22Rv1 (cell line): Measurements from ENCODE around the gene OR6V1.

Source experiments
- H3K27ac ChIP-seq: fragments of 450-650 bp; 2 replicates; pipeline ENCODE4 v1.5.1; 2017
- CTCF ChIP-seq: fragments of 450-650 bp; IDR thresholded peaks from 2 replicates; pipeline ENCODE4 v1.5.1; 2017; ENCODE audit warnings: mild to moderate bottlenecking
- ZFX ChIP-seq: fragments of 450-650 bp; IDR thresholded peaks from 2 replicates; pipeline ENCODE4 v1.6.1; 2017; ENCODE audit warnings: antibody characterized with exemption, borderline replicate concordance

OR6V1 gene

GRCh38 chr7:143025371-143025770 lies 26.8 kb upstream of the OR6V1 start:
- TF ChIP-seq CTCF (no peak), ZFX (no peak)
- no peak overlapping the region for H3K27ac ChIP-seq

GRCh38 chr7:143027032-143027431 lies 25.1 kb upstream of the OR6V1 start, which contains the start of gene OR9A2:
OR9A2 (minus strand) TSS chr7:143027132; CDS start chr7:143027132, 0 bp downstream.
- TF ChIP-seq ZFX: no peak
- TF ChIP-seq CTCF: no peak
- no peak within 1 kb of the TSS for H3K27ac ChIP-seq

- TF ChIP-seq CTCF: no peak
- no peak for TF ChIP-seq ZFX
- no peak overlapping the region for H3K27ac ChIP-seq
Observed at GRCh38 chr7:143027683-143028082, 24.5 kb upstream of the OR6V1 start.

- TF ChIP-seq CTCF (no peak), ZFX (no peak)
- no peak overlapping the region for H3K27ac ChIP-seq
Observed at GRCh38 chr7:143038635-143039034, 13.5 kb upstream of the OR6V1 start.

- no peak overlapping the region for H3K27ac ChIP-seq
- TF ChIP-seq CTCF: no peak
- TF ChIP-seq ZFX: no peak
Observed at GRCh38 chr7:143040209-143040715, 11.9 kb upstream of the OR6V1 start.

- no peak for TF ChIP-seq ZFX
- no peak for TF ChIP-seq CTCF
- H3K27ac ChIP-seq: no peak overlapping the region
Observed at GRCh38 chr7:143041346-143041745, 10.8 kb upstream of the OR6V1 start.

- no peak for TF ChIP-seq CTCF
- no peak for TF ChIP-seq ZFX
- no peak overlapping the region for H3K27ac ChIP-seq
Observed at GRCh38 chr7:143042159-143042789, 9.9 kb upstream of the OR6V1 start.
